Keratinocyte (primary cell): Measurements from ENCODE around the gene CERS2.

ENCODE experiments used
- CTCF ChIP-seq, 3 experiments: IDR thresholded peaks in 1 of 3; conservative IDR thresholded peaks in 1 of 3; optimal IDR thresholded peaks in 1 of 3; 2 replicates in 2 of 3; 3 replicates in 1 of 3; pipeline versions ENCODE3 to v1.5.1; 2011; ENCODE audit warnings: low read length in 3 of 3, mild to moderate bottlenecking in 3 of 3, moderate library complexity in 2 of 3, control low read depth in 1 of 3, inconsistent platforms in 1 of 3; ENCODE audit not compliant: insufficient read depth in 2 of 3; ENCODE audit errors: extremely low read depth in 1 of 3
- EZH2 ChIP-seq: IDR thresholded peaks from one replicate; pipeline ENCODE4 v1.6.1; 2012; ENCODE audit warnings: inconsistent platforms, mild to moderate bottlenecking, low read length, moderate library complexity

- no peak for TF ChIP-seq CTCF (optimal IDR thresholded peaks at IDR 0.05 in 1 of 3, IDR thresholded peaks at IDR 0.05 in 1 of 3, conservative IDR thresholded peaks at IDR 0.05 in 1 of 3; ENCODE audit: extremely low read depth in 1 of 3, insufficient read depth in 2 of 3, low read length in 3 of 3)
- TF ChIP-seq EZH2 = no peak
These were observed 57.2 kb downstream of the CERS2 start for GRCh38 chr1:150917387-150917786.
